HepG2 (cell line): Measurements from ENCODE around the gene FEM1C.

ENCODE experiments used
- CTCF ChIP-seq: sonication (generic); formaldehyde crosslinking; IDR thresholded peaks from 2 replicates; pipeline ENCODE4 v1.5.0; 2020; ENCODE audit warnings: mild to moderate bottlenecking, missing genetic modification reagents, moderate library complexity
- FIP1L1 ChIP-seq: fragments of 200-400 bp; formaldehyde crosslinking; IDR thresholded peaks from 2 replicates; pipeline ENCODE4 v1.6.1; 2018; ENCODE audit warnings: low read depth, mild to moderate bottlenecking, low read length, moderate library complexity, borderline replicate concordance; ENCODE audit not compliant: insufficient read depth
- FOXO4 ChIP-seq: sonication (generic); formaldehyde crosslinking; conservative IDR thresholded peaks from 2 replicates; pipeline ENCODE4 v1.8.1; 2023; ENCODE audit warnings: missing genetic modification reagents
- HOXA9 ChIP-seq: sonication (generic); formaldehyde crosslinking; IDR thresholded peaks from 2 replicates; pipeline ENCODE4 v1.8.1; 2022; ENCODE audit warnings: missing genetic modification reagents, mild to moderate bottlenecking, moderate library complexity, borderline replicate concordance
- MTF2 ChIP-seq: sonication (generic); formaldehyde crosslinking; IDR thresholded peaks from 2 replicates; pipeline ENCODE4 v1.5.0; 2020; ENCODE audit warnings: missing genetic modification reagents, borderline replicate concordance
- NFYB ChIP-seq: sonication (generic); formaldehyde crosslinking; IDR thresholded peaks from 2 replicates; pipeline ENCODE4 v1.4.0; 2020; ENCODE audit warnings: missing genetic modification reagents
- POLR2A ChIP-seq, 2 experiments: IDR thresholded peaks; 2 replicates each; pipeline ENCODE4 v1.6.1; 2011; ENCODE audit warnings: low read depth in 2 of 2, low read length in 2 of 2, mild to moderate bottlenecking in 1 of 2, moderate library complexity in 1 of 2; ENCODE audit not compliant: insufficient read depth in 1 of 2
- POLR2AphosphoS5 ChIP-seq: IDR thresholded peaks from 2 replicates; pipeline ENCODE4 v1.6.1; 2012; ENCODE audit warnings: low read depth, low read length
- SMARCC2 ChIP-seq: fragments of 450-650 bp; IDR thresholded peaks from 2 replicates; pipeline ENCODE4 v1.6.1; 2017; ENCODE audit warnings: antibody characterized with exemption, mild to moderate bottlenecking
- SRSF1 ChIP-seq: fragments of 200-400 bp; formaldehyde crosslinking; optimal IDR thresholded peaks from 2 replicates; pipeline ENCODE3; 2017; ENCODE audit warnings: mild to moderate bottlenecking, low read depth, low read length, moderate library complexity
- SUZ12 ChIP-seq: fragments of 150-350 bp; IDR thresholded peaks from 2 replicates; pipeline ENCODE4 v1.6.1; 2014; ENCODE audit warnings: low read depth, low read length
- TARDBP ChIP-seq: sonication (generic); formaldehyde crosslinking; IDR thresholded peaks from 2 replicates; pipeline ENCODE4 v1.8.0; 2022; ENCODE audit warnings: mild to moderate bottlenecking, missing genetic modification reagents
- UBTF ChIP-seq: sonication (generic); formaldehyde crosslinking; IDR thresholded peaks from 2 replicates; pipeline ENCODE4 v1.4.0; 2020; ENCODE audit warnings: mild to moderate bottlenecking, missing genetic modification reagents
- ZSCAN9 ChIP-seq: IDR thresholded peaks from 2 replicates; pipeline ENCODE4 v1.6.1; 2016; ENCODE audit warnings: borderline replicate concordance

GRCh38 chr5:115561176-115561575, 16.6 kb upstream of the FEM1C start:
- TF ChIP-seq HOXA9 (CRISPR knock-in tag) (no peak), SUZ12 (no peak), FIP1L1 (no peak), SMARCC2 (no peak), TARDBP (CRISPR knock-in tag) (no peak), SRSF1 (no peak), UBTF (CRISPR knock-in tag) (no peak), POLR2AphosphoS5 (no peak), POLR2A (IDR thresholded peaks at IDR 0.05; ENCODE audit: insufficient read depth in 1 of 2, low read depth in 2 of 2, low read length in 2 of 2) (no peak), CTCF (CRISPR knock-in tag) (no peak), FOXO4 (CRISPR knock-in tag) (no peak), MTF2 (CRISPR knock-in tag) (no peak), ZSCAN9 (no peak), NFYB (CRISPR knock-in tag) (no peak)
